ENCODE results near the gene ELK3.

GRCh38 chr12:96238336-96239047, 44.3 kb downstream of the ELK3 start:
- TF ChIP-seq CTCF (IDR thresholded peaks at IDR 0.05) (no peak), POLR2A (IDR thresholded peaks at IDR 0.05) (no peak), POLR2AphosphoS5 (IDR thresholded peaks at IDR 0.05) (peak; percentile 49), EP300 (IDR thresholded peaks at IDR 0.05) (no peak)
